H1 (cell line): Measurements from ENCODE around the gene TEX101. TPM values are rescaled to one million over a fixed set of nuclear protein-coding genes. Genes with fewer than 3 reads are reported as not detected.

Experiments used
- CTCF ChIA-PET: fragments of 300-600 bp; sonication (Branson Sonifier 250); formaldehyde crosslinking; loops from one replicate; lab custom pipeline; 2021; ENCODE audit not compliant: partially characterized antibody; lab: Charles Lee
- POLR2A ChIA-PET: fragments of 300-600 bp; sonication (Branson Sonifier 250); formaldehyde crosslinking; loops from one replicate; lab custom pipeline; 2021; ENCODE audit warnings: inconsistent platforms; ENCODE audit not compliant: partially characterized antibody; lab: Charles Lee
- DNase-seq, 2 experiments: peaks; one replicate each; pipeline versions ENCODE4 v3.0.0 to v3.0.0-alpha.2; 2010 to 2022; ENCODE audit warnings: low spot score in 2 of 2, low read depth in 1 of 2, mixed read lengths in 1 of 2
- FAIRE-seq: peaks from 2 replicates; lab custom pipeline; 2011; peaks lifted over from hg19 to GRCh38; lab: Jason Lieb, UNC
- H2AFZ ChIP-seq: 2 replicates; pipeline ENCODE4 v1.8.1; 2012; ENCODE audit warnings: low read length, inconsistent platforms
- H2AK5ac ChIP-seq: 2 replicates; pipeline ENCODE4 v1.6.1; 2013; ENCODE audit warnings: low read depth, low read length
- H2BK120ac ChIP-seq: replicated peaks from 2 replicates; pipeline ENCODE3; 2013; ENCODE audit warnings: low read depth, low read length, inconsistent platforms
- H2BK12ac ChIP-seq: 2 replicates; pipeline ENCODE4 v1.6.1; 2013; ENCODE audit warnings: low read depth, low read length
- H2BK15ac ChIP-seq: 2 replicates; pipeline ENCODE4 v1.6.1; 2013; ENCODE audit warnings: low read length
- H2BK20ac ChIP-seq: 2 replicates; pipeline ENCODE4 v1.6.1; 2013; ENCODE audit warnings: low read length
- H2BK5ac ChIP-seq: 2 replicates; pipeline ENCODE4 v1.6.1; 2013; ENCODE audit warnings: low read depth, low read length
- H3K14ac ChIP-seq: 2 replicates; pipeline ENCODE4 v1.6.1; 2013; ENCODE audit warnings: inconsistent platforms; ENCODE audit not compliant: insufficient read length
- H3K18ac ChIP-seq: 2 replicates; pipeline ENCODE4 v1.6.1; 2013; ENCODE audit warnings: low read length; ENCODE audit errors: extremely low read depth
- H3K23ac ChIP-seq: 2 replicates; pipeline ENCODE4 v1.6.1; 2013; ENCODE audit warnings: inconsistent platforms; ENCODE audit not compliant: insufficient read length
- H3K23me2 ChIP-seq: 2 replicates; pipeline ENCODE4 v1.6.1; 2013; ENCODE audit warnings: low read depth, low read length
- H3K27ac ChIP-seq: 2 replicates; pipeline ENCODE4 v1.6.1; 2011; ENCODE audit warnings: low read depth, low read length, inconsistent platforms
- H3K27me3 ChIP-seq, 4 experiments: replicated peaks in 1 of 4; 1 replicate in 1 of 4; 2 replicates in 3 of 4; pipeline versions ENCODE4 v1.6.1 to v1.8.1; 2011 to 2013; ENCODE audit warnings: low read length in 3 of 4, mild to moderate bottlenecking in 3 of 4, inconsistent platforms in 2 of 4, mixed read lengths in 2 of 4, moderate library complexity in 1 of 4; ENCODE audit not compliant: control insufficient read depth in 3 of 4, insufficient read depth in 3 of 4; ENCODE audit errors: extremely low read depth in 1 of 4
- H3K36me3 ChIP-seq, 4 experiments: 2 replicates each; pipeline versions ENCODE4 v1.6.1 to v1.8.1; 2011 to 2013; ENCODE audit warnings: mild to moderate bottlenecking in 4 of 4, low read length in 3 of 4, moderate library complexity in 2 of 4, control low read depth in 1 of 4, inconsistent platforms in 1 of 4; ENCODE audit not compliant: insufficient read depth in 4 of 4, control insufficient read depth in 2 of 4
- H3K4ac ChIP-seq: replicated peaks from 2 replicates; pipeline ENCODE3; 2013; ENCODE audit warnings: low read length, low read depth, mixed read lengths, inconsistent platforms; ENCODE audit not compliant: insufficient read length
- H3K4me1 ChIP-seq, 4 experiments: replicated peaks in 1 of 4; 1 replicate in 1 of 4; 2 replicates in 3 of 4; pipeline versions ENCODE4 v1.6.1 to v1.8.1; 2011 to 2013; ENCODE audit warnings: low read length in 3 of 4, inconsistent platforms in 2 of 4, mixed read lengths in 1 of 4; ENCODE audit not compliant: insufficient read depth in 4 of 4, control insufficient read depth in 3 of 4
- H3K4me2 ChIP-seq, 2 experiments: 2 replicates each; pipeline versions ENCODE4 v1.6.1 to v1.8.1; 2011 to 2013; ENCODE audit warnings: low read depth in 2 of 2, low read length in 2 of 2, control low read depth in 1 of 2, inconsistent platforms in 1 of 2, mild to moderate bottlenecking in 1 of 2; ENCODE audit not compliant: insufficient read depth in 1 of 2
- H3K4me3 ChIP-seq, 4 experiments: fragments of 200-600, 300-600 bp in 1 of 4; sonication (generic), shearing (Covaris generic), sonication (Bioruptor Twin) in 1 of 4; 2 replicates each; pipeline versions ENCODE4 v1.5.1 to v1.8.1; 2011 to 2016; ENCODE audit warnings: low read length in 4 of 4, low read depth in 3 of 4, control low read depth in 2 of 4, inconsistent platforms in 2 of 4, mild to moderate bottlenecking in 2 of 4, mixed read lengths in 1 of 4, moderate library complexity in 1 of 4; ENCODE audit not compliant: insufficient read depth in 2 of 4; ENCODE audit errors: extremely low read depth in 1 of 4
- H3K56ac ChIP-seq: replicated peaks from 2 replicates; pipeline ENCODE3; 2013; ENCODE audit warnings: low read depth, mild to moderate bottlenecking, mixed read lengths, low read length, inconsistent platforms; ENCODE audit not compliant: insufficient read length
- H3K79me1 ChIP-seq: 2 replicates; pipeline ENCODE4 v1.6.1; 2013; ENCODE audit warnings: low read depth, low read length, control low read depth
- H3K79me2 ChIP-seq, 2 experiments: 2 replicates each; pipeline versions ENCODE4 v1.6.1 to v1.8.1; 2012 to 2013; ENCODE audit warnings: low read length in 2 of 2, mild to moderate bottlenecking in 2 of 2, inconsistent platforms in 1 of 2; ENCODE audit not compliant: insufficient read depth in 2 of 2, control insufficient read depth in 1 of 2
- H3K9ac ChIP-seq, 4 experiments: replicated peaks in 1 of 4; 1 replicate in 1 of 4; 2 replicates in 3 of 4; pipeline versions ENCODE4 v1.6.1 to v1.8.1; 2011 to 2013; ENCODE audit warnings: low read depth in 3 of 4, low read length in 3 of 4, control low read depth in 2 of 4, mild to moderate bottlenecking in 2 of 4, moderate library complexity in 2 of 4, inconsistent platforms in 1 of 4; ENCODE audit errors: extremely low read depth in 1 of 4
- H3K9me3 ChIP-seq, 2 experiments: 2 replicates each; pipeline versions ENCODE4 v1.6.1 to v1.8.1; 2012 to 2013; ENCODE audit warnings: mild to moderate bottlenecking in 2 of 2, moderate library complexity in 2 of 2, control low read depth in 1 of 2, inconsistent platforms in 1 of 2, low read depth in 1 of 2, low read length in 1 of 2, mixed read lengths in 1 of 2; ENCODE audit not compliant: insufficient read depth in 2 of 2
- H4K20me1 ChIP-seq, 2 experiments: replicated peaks in 1 of 2; 2 replicates each; pipeline versions ENCODE3 to v1.8.1; 2011 to 2013; ENCODE audit warnings: inconsistent platforms in 2 of 2, low read length in 2 of 2, mild to moderate bottlenecking in 1 of 2; ENCODE audit not compliant: insufficient read depth in 2 of 2, control insufficient read depth in 1 of 2
- H4K5ac ChIP-seq: 2 replicates; pipeline ENCODE4 v1.6.1; 2013; ENCODE audit warnings: low read length, low read depth, mixed read lengths, inconsistent platforms; ENCODE audit not compliant: insufficient read length
- H4K8ac ChIP-seq: 2 replicates; pipeline ENCODE4 v1.8.0; 2013; ENCODE audit warnings: mild to moderate bottlenecking, moderate library complexity, low read length, inconsistent platforms; ENCODE audit not compliant: insufficient read depth; ENCODE audit errors: extremely low read depth
- H4K91ac ChIP-seq: replicated peaks from 2 replicates; pipeline ENCODE3; 2013; ENCODE audit warnings: low read length, mixed read lengths, inconsistent platforms; ENCODE audit not compliant: insufficient read length
- BCL11A ChIP-seq, 2 experiments: IDR thresholded peaks; one replicate each; pipeline ENCODE4 v1.6.1; 2011; ENCODE audit warnings: low read depth in 2 of 2, low read length in 2 of 2, mild to moderate bottlenecking in 2 of 2
- CTBP2 ChIP-seq: IDR thresholded peaks from 2 replicates; pipeline ENCODE4 v1.7.0; 2011; ENCODE audit warnings: borderline replicate concordance, mild to moderate bottlenecking, moderate library complexity, mixed read lengths, low read length; ENCODE audit not compliant: insufficient read depth, insufficient read length
- E2F6 ChIP-seq: IDR thresholded peaks from 2 replicates; pipeline ENCODE4 v1.6.1; 2012; ENCODE audit warnings: inconsistent platforms
- GABPA ChIP-seq: IDR thresholded peaks from 2 replicates; pipeline ENCODE4 v1.6.1; 2011; ENCODE audit warnings: mild to moderate bottlenecking, low read length, moderate library complexity, borderline replicate concordance; ENCODE audit not compliant: insufficient read depth
- HDAC6 ChIP-seq: IDR thresholded peaks from one replicate; pipeline ENCODE4 v1.7.1; 2012; ENCODE audit warnings: low read depth, mild to moderate bottlenecking, inconsistent platforms, low read length, moderate library complexity
- MAFK ChIP-seq: IDR thresholded peaks from 2 replicates; pipeline ENCODE4 v1.6.1; 2012; ENCODE audit warnings: low read depth, mild to moderate bottlenecking, improper control_type of control experiment, low read length
- MAX ChIP-seq: IDR thresholded peaks from 2 replicates; pipeline ENCODE4 v1.6.1; 2012; ENCODE audit warnings: inconsistent platforms
- NRF1 ChIP-seq: IDR thresholded peaks from 2 replicates; pipeline ENCODE4 v1.6.1; 2011; ENCODE audit warnings: mild to moderate bottlenecking, low read depth, low read length, improper control_type of control experiment
- POU5F1 ChIP-seq: IDR thresholded peaks from 2 replicates; pipeline ENCODE4 v1.6.1; 2011; ENCODE audit warnings: low read depth, mild to moderate bottlenecking, low read length, moderate library complexity
- RXRA ChIP-seq: IDR thresholded peaks from 2 replicates; pipeline ENCODE4 v1.6.1; 2011; ENCODE audit warnings: low read depth, mild to moderate bottlenecking, low read length, moderate library complexity; ENCODE audit not compliant: insufficient read depth
- SP4 ChIP-seq: IDR thresholded peaks from 2 replicates; pipeline ENCODE4 v1.6.1; 2012; ENCODE audit warnings: low read length, inconsistent platforms
- TAF7 ChIP-seq: optimal IDR thresholded peaks from 2 replicates; pipeline ENCODE3; 2011; ENCODE audit warnings: low read depth, mild to moderate bottlenecking, inconsistent platforms, low read length, moderate library complexity, borderline replicate concordance
- TEAD4 ChIP-seq: IDR thresholded peaks from 2 replicates; pipeline ENCODE4 v1.6.1; 2012; ENCODE audit warnings: low read depth, low read length, inconsistent platforms, mixed read lengths
- WGBS, 2 experiments: shearing (Covaris generic) in 1 of 2; methylation state at CpG; one replicate each; pipeline versions ENCODE4 v1.1.6 to v1.1.7; 2013 to 2015; ENCODE audit warnings: low lambda C conversion rate in 2 of 2, mixed read lengths in 2 of 2, inconsistent platforms in 1 of 2, low coverage in 1 of 2, missing lambda C conversion rate in 1 of 2; ENCODE audit not compliant: insufficient replicate concordance in 2 of 2, insufficient coverage in 1 of 2, insufficient read length in 1 of 2; ENCODE audit errors: extremely low coverage in 1 of 2, missing lambda C conversion rate in 1 of 2; 5-methylcytosine and 5-hydroxymethylcytosine counted together
- polyA plus RNA-seq, 7 experiments: library from polyadenylated mRNA; depleted of rRNA in 3 of 7; stranded (reverse) in 5 of 7; unstranded in 2 of 7; fragments of >200 nt in 5 of 7; fragments of 200-250 nt in 2 of 7; gene quantifications; 1 replicate in 5 of 7; 2 replicates in 1 of 7; 4 replicates in 1 of 7; pipeline versions ENCODE4 v1.2.1 to v1.2.3, GENCODE V29; 2011 to 2013; ENCODE audit warnings: missing spikeins in 2 of 7, mixed read lengths in 2 of 7
- total RNA-seq: library from RNA; stranded (reverse); fragmentation: NEBNext Ultra II Directional; extraction: Animal tissue kit (Norgen Biotek cat#: 25700); gene quantifications from 2 replicates; pipeline ENCODE4 v1.2.1, GENCODE V29; 2021

Gene TEX101
- total and polyA plus RNA-seq, 2 of the 8 experiments (the other 6 are each of a cell fraction or from before 2014, with no cell fraction given) = 0.12 TPM; not detected in 1

- ChIA-PET CTCF (no interaction called here), POLR2A (no interaction called here)
- H3K56ac ChIP-seq = no peak overlapping the region
- no peak overlapping the region for H4K91ac ChIP-seq
- H3K36me3 ChIP-seq = no peaks in the 10 kb centered on the region
- no peak overlapping the region for H2BK120ac ChIP-seq
- H2AFZ ChIP-seq = 0 out of 2 replicates have a peak overlapping the region, but pooled peaks have one; percentile 39
- no peak overlapping the region for H2BK12ac ChIP-seq
- no peak overlapping the region for H2AK5ac ChIP-seq
- H3K14ac ChIP-seq = no peak overlapping the region
- peaks cover 0 to 3% (median 0%) of the 10 kb centered on the region in 4 experiments; a peak in 2 of 7 replicates for H3K4me1 ChIP-seq
- DNase-seq (no peak), FAIRE-seq (no peak)
- H2BK5ac ChIP-seq = no peak overlapping the region
- H3K4ac ChIP-seq = no peak overlapping the region
- H3K27ac ChIP-seq = no peak overlapping the region
- H4K20me1 ChIP-seq = no peaks in the 10 kb centered on the region
- no peak overlapping the region for H2BK15ac ChIP-seq
- H3K4me2 ChIP-seq = peak overlapping the region in 1 of 2 experiments; percentile 42; a peak in 2 of 4 replicates
- no peaks in the 10 kb centered on the region for H3K23me2 ChIP-seq
- no peak overlapping the region; a peak in 2 of 8 replicates for H3K4me3 ChIP-seq
- H4K8ac ChIP-seq = no peak overlapping the region
- peaks cover 0 to under 1% of the 10 kb centered on the region in 2 experiments; a peak in 1 of 4 replicates for H3K9me3 ChIP-seq
- H3K9ac ChIP-seq = no peak overlapping the region
- H3K23ac ChIP-seq = no peak overlapping the region
- H3K79me2 ChIP-seq = no peaks in the 10 kb centered on the region
- H3K79me1 ChIP-seq = no peaks in the 10 kb centered on the region
- no peak overlapping the region for H4K5ac ChIP-seq
- no peak overlapping the region for H2BK20ac ChIP-seq
- H3K18ac ChIP-seq = no peak overlapping the region
- 45% methylated on average over 2 of the region's 14 CpGs; no CpG with 5 or more reads in 1 of the 2 experiments for WGBS, 2 experiments
- no peaks in the 10 kb centered on the region for H3K27me3 ChIP-seq
- TF ChIP-seq GABPA (no peak), SP4 (no peak), RXRA (no peak), CTBP2 (no peak), MAX (no peak), TAF7 (no peak), BCL11A (IDR thresholded peaks at IDR 0.05; ENCODE audit: low read depth in 2 of 2, low read length in 2 of 2) (no peak), POU5F1 (no peak), TEAD4 (no peak), MAFK (no peak), E2F6 (no peak), HDAC6 (no peak), NRF1 (no peak)
Measured at GRCh38 chr19:43380008-43380407, 34.7 kb upstream of the TEX101 start.
